ENCODE data around the gene CCDC33.

CCDC33 gene

GRCh38 chr15:74235962-74236361 lies at the start of gene CCDC33:
TSS of gene CCDC33 (plus strand) at chr15:74236326. CDS start at chr15:74236720, 394 bp downstream.
- Mint-ChIP-seq H3K27ac (no peak within 1 kb of the TSS), H3K9me3 (no peaks in the 10 kb centered on the region), H3K36me3 (no peaks in the 10 kb centered on the region), H3K4me3 (no peak within 1 kb of the TSS), H3K27me3 (peaks cover 3% of the 10 kb centered on the region), H3K4me1 (peaks cover 17% of the 10 kb centered on the region)
- ATAC-seq: peak; percentile 84

GRCh38 chr15:74188216-74188615 lies 47.9 kb upstream of the CCDC33 start:
- no peaks in the 10 kb centered on the region for H3K4me1 Mint-ChIP-seq
- H3K9me3 Mint-ChIP-seq: no peaks in the 10 kb centered on the region
- H3K27me3 Mint-ChIP-seq: peaks cover 21% of the 10 kb centered on the region
- H3K36me3 Mint-ChIP-seq: no peaks in the 10 kb centered on the region
- no peak for ATAC-seq
- no peak overlapping the region for H3K27ac Mint-ChIP-seq
- H3K4me3 Mint-ChIP-seq: no peak overlapping the region

GRCh38 chr15:74191798-74192197 lies 44.3 kb upstream of the CCDC33 start:
- peaks cover 13% of the 10 kb centered on the region for H3K27me3 Mint-ChIP-seq
- H3K27ac Mint-ChIP-seq: no peak overlapping the region
- ATAC-seq: no peak
- H3K9me3 Mint-ChIP-seq: no peaks in the 10 kb centered on the region
- no peaks in the 10 kb centered on the region for H3K36me3 Mint-ChIP-seq
- no peak overlapping the region for H3K4me3 Mint-ChIP-seq
- H3K4me1 Mint-ChIP-seq: no peaks in the 10 kb centered on the region

GRCh38 chr15:74192751-74193150 lies 43.4 kb upstream of the CCDC33 start:
- Mint-ChIP-seq H3K4me3 (no peak overlapping the region), H3K4me1 (no peaks in the 10 kb centered on the region), H3K27me3 (peaks cover 13% of the 10 kb centered on the region), H3K27ac (no peak overlapping the region), H3K36me3 (no peaks in the 10 kb centered on the region), H3K9me3 (no peaks in the 10 kb centered on the region)
- ATAC-seq: no peak

GRCh38 chr15:74193299-74193718 lies 42.8 kb upstream of the CCDC33 start:
- H3K9me3 Mint-ChIP-seq: no peaks in the 10 kb centered on the region
- H3K4me1 Mint-ChIP-seq: no peaks in the 10 kb centered on the region
- H3K27ac Mint-ChIP-seq: no peak overlapping the region
- no peaks in the 10 kb centered on the region for H3K36me3 Mint-ChIP-seq
- H3K4me3 Mint-ChIP-seq: no peak overlapping the region
- ATAC-seq: no peak
- H3K27me3 Mint-ChIP-seq: peaks cover 13% of the 10 kb centered on the region

GRCh38 chr15:74193905-74194304 lies 42.2 kb upstream of the CCDC33 start:
- no peak overlapping the region for H3K27ac Mint-ChIP-seq
- H3K36me3 Mint-ChIP-seq: no peaks in the 10 kb centered on the region
- ATAC-seq: no peak
- H3K4me1 Mint-ChIP-seq: no peaks in the 10 kb centered on the region
- no peak overlapping the region for H3K4me3 Mint-ChIP-seq
- H3K27me3 Mint-ChIP-seq: peaks cover 13% of the 10 kb centered on the region
- no peaks in the 10 kb centered on the region for H3K9me3 Mint-ChIP-seq

- peaks cover 20% of the 10 kb centered on the region for H3K27me3 Mint-ChIP-seq
- no peak for ATAC-seq
- H3K9me3 Mint-ChIP-seq: no peaks in the 10 kb centered on the region
Observed at GRCh38 chr15:74194572-74195559, 41.3 kb upstream of the CCDC33 start.

GRCh38 chr15:74196175-74196574 lies 40.0 kb upstream of the CCDC33 start:
- Mint-ChIP-seq H3K4me3 (no peak overlapping the region), H3K36me3 (no peaks in the 10 kb centered on the region), H3K27me3 (peaks cover 23% of the 10 kb centered on the region), H3K4me1 (peaks cover 14% of the 10 kb centered on the region), H3K9me3 (no peaks in the 10 kb centered on the region), H3K27ac (no peak overlapping the region)
- no peak for ATAC-seq

More at GRCh38 chr15:74194572-74195559, 41.3 kb upstream of the CCDC33 start:
- peaks cover 5% of the 10 kb centered on the region for H3K4me1 Mint-ChIP-seq
- no peaks in the 10 kb centered on the region for H3K36me3 Mint-ChIP-seq
- no peak overlapping the region for H3K27ac Mint-ChIP-seq
- no peak overlapping the region for H3K4me3 Mint-ChIP-seq

GRCh38 chr15:74197176-74197965 lies 38.8 kb upstream of the CCDC33 start:
- Mint-ChIP-seq H3K36me3 (no peaks in the 10 kb centered on the region), H3K27me3 (peaks cover 33% of the 10 kb centered on the region), H3K4me3 (no peak overlapping the region), H3K27ac (no peak overlapping the region), H3K9me3 (no peaks in the 10 kb centered on the region), H3K4me1 (peaks cover 14% of the 10 kb centered on the region)
- no peak for ATAC-seq

- no peak overlapping the region for H3K27ac Mint-ChIP-seq
- H3K36me3 Mint-ChIP-seq: no peaks in the 10 kb centered on the region
- H3K4me3 Mint-ChIP-seq: no peak overlapping the region
- peaks cover 38% of the 10 kb centered on the region for H3K27me3 Mint-ChIP-seq
- H3K9me3 Mint-ChIP-seq: no peaks in the 10 kb centered on the region
- no peak for ATAC-seq
- peaks cover 14% of the 10 kb centered on the region for H3K4me1 Mint-ChIP-seq
Observed at GRCh38 chr15:74199297-74199652, 36.9 kb upstream of the CCDC33 start.

- peak; percentile 40 for ATAC-seq
- peaks cover 14% of the 10 kb centered on the region for H3K4me1 Mint-ChIP-seq
- H3K27ac Mint-ChIP-seq: peak overlapping the region; percentile 28
- peaks cover 38% of the 10 kb centered on the region for H3K27me3 Mint-ChIP-seq
- no peaks in the 10 kb centered on the region for H3K36me3 Mint-ChIP-seq
- H3K9me3 Mint-ChIP-seq: no peaks in the 10 kb centered on the region
- no peak overlapping the region for H3K4me3 Mint-ChIP-seq
Observed at GRCh38 chr15:74200412-74200815, 35.7 kb upstream of the CCDC33 start.

GRCh38 chr15:74200871-74201419 lies 35.2 kb upstream of the CCDC33 start:
- H3K27me3 Mint-ChIP-seq: peaks cover 38% of the 10 kb centered on the region
- no peaks in the 10 kb centered on the region for H3K36me3 Mint-ChIP-seq
- no peak overlapping the region for H3K27ac Mint-ChIP-seq
- no peak overlapping the region for H3K4me3 Mint-ChIP-seq
- ATAC-seq: no peak
- no peaks in the 10 kb centered on the region for H3K9me3 Mint-ChIP-seq
- peaks cover 14% of the 10 kb centered on the region for H3K4me1 Mint-ChIP-seq

- no peak for ATAC-seq
- Mint-ChIP-seq H3K36me3 (no peaks in the 10 kb centered on the region), H3K4me1 (peaks cover 14% of the 10 kb centered on the region), H3K27me3 (peaks cover 44% of the 10 kb centered on the region), H3K27ac (no peak overlapping the region), H3K4me3 (no peak overlapping the region), H3K9me3 (no peaks in the 10 kb centered on the region)
Observed at GRCh38 chr15:74201710-74202420, 34.3 kb upstream of the CCDC33 start.

GRCh38 chr15:74202452-74203401 lies 33.4 kb upstream of the CCDC33 start, which contains the start of gene STRA6:
TSS of gene STRA6 (minus strand) at chr15:74202787. CDS start at chr15:74202267, 520 bp downstream.
- Mint-ChIP-seq H3K4me1 (peaks cover 14% of the 10 kb centered on the region), H3K27ac (no peak within 1 kb of the TSS), H3K9me3 (no peaks in the 10 kb centered on the region), H3K4me3 (no peak within 1 kb of the TSS), H3K27me3 (peaks cover 51% of the 10 kb centered on the region), H3K36me3 (no peaks in the 10 kb centered on the region)
- ATAC-seq: no peak
